GM12878 (cell line): ENCODE measurements around the gene PPP2R1B. TPM values are rescaled to one million over a fixed set of nuclear protein-coding genes. Genes with fewer than 3 reads are reported as not detected.

ENCODE experiments used
- ATAC-seq: fragments of 200-7000 bp; cut with Tn5 transposase; 3 replicates; pipeline ENCODE4 v1.9.1; 2020; ENCODE audit warnings: mild to moderate bottlenecking, moderate library complexity
- BruUV-seq: library from RNA; stranded (reverse); fragments of 400-500 nt; replicated peaks from 2 replicates; lab custom pipeline; 2021; lab: Mats Ljungman, UMichigan
- CTCF ChIA-PET: fragments of 300-600 bp; sonication (Branson Sonifier 250); formaldehyde crosslinking; extraction: SDS; loops from one replicate; lab custom pipeline; 2021; ENCODE audit warnings: inconsistent platforms; lab: Yijun Ruan, JAX
- POLR2A ChIA-PET: fragments of 350-600 bp; formaldehyde crosslinking; extraction: SDS; loops from one replicate; lab custom pipeline; 2021; ENCODE audit warnings: inconsistent platforms; lab: Charles Lee
- RAD21 ChIA-PET: fragments of 300-600 bp; sonication (Branson Sonifier 250); formaldehyde crosslinking; loops from one replicate; lab custom pipeline; 2023; ENCODE audit warnings: antibody characterized with exemption; ENCODE audit not compliant: unreplicated experiment; lab: Charles Lee
- SMC1A ChIA-PET: fragments of 300-600 bp; sonication (Branson Sonifier 250); formaldehyde crosslinking; loops from one replicate; lab custom pipeline; 2023; ENCODE audit not compliant: unreplicated experiment, uncharacterized antibody; lab: Charles Lee
- DNase-seq: peaks from one replicate; pipeline ENCODE4 v3.0.0-alpha.2; 2011; ENCODE audit warnings: low read depth, low spot score
- FAIRE-seq: peaks from 3 replicates; lab custom pipeline; 2011; peaks lifted over from hg19 to GRCh38; lab: Jason Lieb, UNC
- H2AFZ ChIP-seq: 2 replicates; pipeline ENCODE4 v1.6.0; 2011; ENCODE audit warnings: low read depth, low read length, control low read depth; ENCODE audit not compliant: control insufficient read depth
- H3K27ac ChIP-seq: 2 replicates; pipeline ENCODE4 v1.5.1; 2011; ENCODE audit warnings: control low read depth; ENCODE audit not compliant: control insufficient read depth, insufficient read depth
- H3K27me3 ChIP-seq, 2 experiments: replicated peaks in 1 of 2; 2 replicates each; pipeline versions ENCODE4 v1.6.0 to v1.6.1; 2011; ENCODE audit warnings: low read length in 1 of 2; ENCODE audit not compliant: control insufficient read depth in 2 of 2, insufficient read depth in 2 of 2
- H3K36me3 ChIP-seq, 2 experiments: 2 replicates each; pipeline ENCODE4 v1.5.1; 2011; ENCODE audit warnings: low read length in 1 of 2; ENCODE audit not compliant: control insufficient read depth in 2 of 2, insufficient read depth in 2 of 2
- H3K4me1 ChIP-seq: 2 replicates; pipeline ENCODE4 v1.6.1; 2011; ENCODE audit warnings: mild to moderate bottlenecking, low read length, moderate library complexity, mixed read lengths; ENCODE audit not compliant: control insufficient read depth, insufficient read depth
- H3K4me2 ChIP-seq: 2 replicates; pipeline ENCODE4 v1.6.0; 2011; ENCODE audit warnings: control low read depth; ENCODE audit not compliant: control insufficient read depth, insufficient read depth
- H3K4me3 ChIP-seq: fragments of 200-600 bp; sonication (generic); 2 replicates; pipeline ENCODE4 v1.5.1; 2016
- H3K79me2 ChIP-seq: 2 replicates; pipeline ENCODE4 v1.6.0; 2011; ENCODE audit warnings: low read length; ENCODE audit not compliant: control insufficient read depth, insufficient read depth
- H3K9ac ChIP-seq: 2 replicates; pipeline ENCODE4 v1.8.0; 2011; ENCODE audit warnings: low read length, control low read depth, mixed read lengths; ENCODE audit not compliant: control insufficient read depth, insufficient read depth
- H3K9me3 ChIP-seq: replicated peaks from 3 replicates; pipeline ENCODE4 v1.5.1; 2011; ENCODE audit warnings: mild to moderate bottlenecking, low read length; ENCODE audit not compliant: control insufficient read depth, insufficient read depth
- H4K20me1 ChIP-seq: 2 replicates; pipeline ENCODE4 v1.6.0; 2011; ENCODE audit not compliant: control insufficient read depth, insufficient read depth
- BCL11A ChIP-seq: IDR thresholded peaks from 2 replicates; pipeline ENCODE4 v1.6.1; 2011; ENCODE audit warnings: low read depth, low read length
- CBX5 ChIP-seq: sonication (generic); IDR thresholded peaks from 2 replicates; pipeline ENCODE4 v1.6.1; 2016; ENCODE audit warnings: low read depth, moderate library complexity, mild to moderate bottlenecking, inconsistent platforms
- E4F1 ChIP-seq: fragments of 450-650 bp; IDR thresholded peaks from 2 replicates; pipeline ENCODE4 v1.6.1; 2018; ENCODE audit warnings: borderline replicate concordance, mild to moderate bottlenecking; ENCODE audit not compliant: partially characterized antibody
- EP300 ChIP-seq, 2 experiments: fragments of 150-350 bp in 1 of 2; IDR thresholded peaks; 2 replicates each; pipeline ENCODE4 v1.6.1; 2011 to 2012; ENCODE audit warnings: low read depth in 2 of 2, low read length in 2 of 2, borderline replicate concordance in 1 of 2, improper control_type of control experiment in 1 of 2, inconsistent platforms in 1 of 2; ENCODE audit not compliant: control insufficient read depth in 1 of 2
- HDGF ChIP-seq: fragments of 450-650 bp; IDR thresholded peaks from 2 replicates; pipeline ENCODE4 v1.6.1; 2016; ENCODE audit warnings: antibody characterized with exemption
- NR2C2 ChIP-seq: IDR thresholded peaks from 2 replicates; pipeline ENCODE4 v1.6.1; 2011; ENCODE audit warnings: borderline replicate concordance, low read depth; ENCODE audit not compliant: control insufficient read depth, insufficient read length
- POU2F2 ChIP-seq: IDR thresholded peaks from 3 replicates; pipeline ENCODE4 v1.6.1; 2011; ENCODE audit warnings: low read depth, mild to moderate bottlenecking, low read length, borderline replicate concordance
- RAD51 ChIP-seq: fragments of 450-650 bp; IDR thresholded peaks from 2 replicates; pipeline ENCODE4 v1.6.1; 2016; ENCODE audit warnings: moderate library complexity, mild to moderate bottlenecking, inconsistent platforms
- RB1 ChIP-seq: fragments of 450-650 bp; formaldehyde crosslinking; IDR thresholded peaks from 2 replicates; pipeline ENCODE4 v1.6.1; 2017; ENCODE audit warnings: mild to moderate bottlenecking, borderline replicate concordance
- RUNX3 ChIP-seq: IDR thresholded peaks from 2 replicates; pipeline ENCODE4 v1.6.1; 2012; ENCODE audit warnings: low read length, inconsistent platforms
- SREBF1 ChIP-seq: IDR thresholded peaks from 2 replicates; pipeline ENCODE4 v1.6.1; 2012; ENCODE audit warnings: mild to moderate bottlenecking, low read length
- SRF ChIP-seq, 2 experiments: IDR thresholded peaks; 2 replicates each; pipeline ENCODE4 v1.6.1; 2011; ENCODE audit warnings: low read depth in 2 of 2, low read length in 2 of 2, mild to moderate bottlenecking in 1 of 2, moderate library complexity in 1 of 2
- USF1 ChIP-seq: IDR thresholded peaks from 2 replicates; pipeline ENCODE4 v1.6.1; 2011; ENCODE audit warnings: borderline replicate concordance, low read depth, mild to moderate bottlenecking, moderate library complexity, mixed read lengths, low read length; ENCODE audit not compliant: insufficient read depth; ENCODE audit errors: extremely low read length
- YY1 ChIP-seq: IDR thresholded peaks from 2 replicates; pipeline ENCODE4 v1.6.1; 2011; ENCODE audit warnings: low read depth, mild to moderate bottlenecking, low read length
- ZBTB11 ChIP-seq: fragments of 450-650 bp; formaldehyde crosslinking; IDR thresholded peaks from 2 replicates; pipeline ENCODE4 v1.5.0; 2022; ENCODE audit warnings: mild to moderate bottlenecking, missing genetic modification characterization
- WGBS: methylation state at CpG from one replicate; pipeline ENCODE4 v1.1.6; 2016; ENCODE audit warnings: low lambda C conversion rate; ENCODE audit not compliant: insufficient replicate concordance, insufficient coverage; ENCODE audit errors: missing lambda C conversion rate; 5-methylcytosine and 5-hydroxymethylcytosine counted together
- in situ Hi-C: fragments of 300-500 bp; cut with MboI; formaldehyde crosslinking; loops from 9 replicates; pipeline ENCODE4 v1.14.3; 2018; ENCODE audit warnings: mixed read lengths
- intact Hi-C: fragments of 100-400 bp; cut with micrococcal nuclease; formaldehyde crosslinking; loops from one replicate; pipeline ENCODE4 v1.14.2; 2022; ENCODE audit not compliant: unreplicated experiment
- polyA plus RNA-seq, 11 experiments: library from polyadenylated mRNA; depleted of rRNA in 4 of 11; unstranded in 6 of 11; stranded (reverse) in 5 of 11; fragments of >200 nt; fragmentation: Nextera tagmentation in 4 of 11; fragmentation: Illumina TruSeq in 1 of 11; extraction: Ambion mirVana in 4 of 11; extraction: Trizol in 1 of 11; gene quantifications; 1 replicate in 1 of 11; 2 replicates in 10 of 11; pipeline versions ENCODE4 v1.2.1 to v1.2.3, GENCODE V29; 2011 to 2016; ENCODE audit warnings: inconsistent platforms in 2 of 11, missing spikeins in 2 of 11, low read depth in 1 of 11
- total RNA-seq, 4 experiments: library from RNA; depleted of rRNA in 3 of 4; stranded (reverse); fragments of >200 nt in 3 of 4; fragmentation: Illumina TruSeq in 1 of 4; extraction: Trizol in 1 of 4; gene quantifications; 2 replicates each; pipeline versions ENCODE4 v1.2.1 to v1.2.3, GENCODE V29; 2013 to 2021

PPP2R1B gene
- total and polyA plus RNA-seq, 10 of the 15 experiments (the other 5 are each of a cell fraction or from before 2014, with no cell fraction given): 26.6 to 68.2 (median 35.7) TPM

DNA sequence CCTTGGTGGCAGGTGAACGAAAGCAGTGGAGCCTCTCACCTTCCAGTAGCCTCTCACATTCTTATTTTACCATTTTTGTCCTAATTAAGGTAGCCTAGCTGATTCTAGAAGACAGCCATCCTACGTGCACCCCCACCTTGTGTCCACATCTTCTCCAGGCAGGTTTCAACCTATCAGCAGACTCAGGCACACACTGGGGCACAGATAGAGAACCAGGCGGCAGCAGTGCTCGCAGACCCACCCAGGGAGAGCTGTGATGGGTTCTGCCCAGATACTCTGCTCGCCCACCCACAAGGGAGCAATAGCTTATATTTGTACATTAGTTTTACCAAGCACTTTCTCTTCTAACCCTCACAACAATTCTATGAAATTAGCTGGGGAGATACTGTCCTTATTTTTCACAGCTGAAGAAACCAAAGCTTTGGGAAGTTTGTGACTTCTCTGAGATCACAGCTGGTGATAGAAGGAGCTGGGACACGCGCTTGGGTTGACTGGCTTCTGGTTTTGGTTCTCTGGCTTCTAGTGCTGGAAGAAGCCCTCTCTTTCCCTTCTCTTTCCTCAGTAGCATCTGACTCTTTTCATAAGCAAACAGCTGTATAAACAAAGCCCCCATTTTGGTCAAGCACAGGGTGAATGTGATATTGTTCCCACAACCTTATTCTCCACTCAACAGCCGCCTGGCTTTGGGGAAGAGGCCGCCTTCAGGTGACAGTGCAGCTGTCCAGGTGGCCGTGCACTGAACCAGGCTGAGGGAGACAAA, 36.9 kb downstream of the PPP2R1B start:
- H3K36me3 ChIP-seq: peaks cover 0 to 8% of the 10 kb centered on the region in 2 experiments; a peak in 1 of 4 replicates
- no peak overlapping the region for H2AFZ ChIP-seq
- POLR2A ChIA-PET: interaction anchor here (0.6 kb wide), 1 partner anchor 224 kb away, joined by 3 read pairs; no protein-coding TSS in a partner anchor
- DNase-seq (no peak), ATAC-seq (no peak), FAIRE-seq (no peak)
- H3K4me2 ChIP-seq: no peak overlapping the region
- H4K20me1 ChIP-seq: no peaks in the 10 kb centered on the region; the same call in 1 of the 2 replicates
- BruUV-seq: no TSS peak
- H3K4me1 ChIP-seq: no peaks in the 10 kb centered on the region
- H3K4me3 ChIP-seq: no peak overlapping the region
- RAD21 ChIA-PET: interaction anchor here (1.0 kb wide), 1 partner anchor 33 kb away, joined by 3 read pairs; no protein-coding TSS in a partner anchor
- intact Hi-C loops (no loop called here), in situ Hi-C loops (no loop called here)
- no peaks in the 10 kb centered on the region for H3K9me3 ChIP-seq
- H3K27ac ChIP-seq: no peak overlapping the region
- no peak for TF ChIP-seq SRF (IDR thresholded peaks at IDR 0.05; ENCODE audit: low read depth in 2 of 2, low read length in 2 of 2)
- no peak for TF ChIP-seq BCL11A
- TF ChIP-seq POU2F2: no peak
- TF ChIP-seq NR2C2: no peak
- TF ChIP-seq RUNX3: no peak
- TF ChIP-seq RB1: no peak
- TF ChIP-seq USF1: no peak
- TF ChIP-seq HDGF: no peak
- no peak for TF ChIP-seq YY1
- no peak for TF ChIP-seq E4F1
- no peak for TF ChIP-seq RAD51
- no peak for TF ChIP-seq EP300 (IDR thresholded peaks at IDR 0.05; ENCODE audit: borderline replicate concordance in 1 of 2, control insufficient read depth in 1 of 2, low read depth in 2 of 2, low read length in 2 of 2)
- TF ChIP-seq SREBF1: no peak
- TF ChIP-seq CBX5: no peak
- no peak for TF ChIP-seq ZBTB11 (CRISPR knock-in tag)
- CTCF ChIA-PET: interaction anchor here (1.6 to 2.2 kb wide), 2 partner anchors 17 to 125 kb away, joined by 3 to 10 read pairs; no protein-coding TSS in a partner anchor
- H3K79me2 ChIP-seq: no peaks in the 10 kb centered on the region
- no peak overlapping the region for H3K9ac ChIP-seq
- 92% methylated on average over 10 of the region's 10 CpGs for WGBS
- no peaks in the 10 kb centered on the region for H3K27me3 ChIP-seq
- SMC1A ChIA-PET: interaction anchor here (0.6 to 1.1 kb wide), 6 partner anchors 13 to 50 kb away, joined by 3 to 5 read pairs (median 4); no protein-coding TSS in a partner anchor
